RWPE2 (cell line): Measurements from ENCODE around the gene TUBGCP3.
"Not testable (repeated sequence)": the region's sequence is repeated elsewhere in the genome, so short reads cannot be mapped to it uniquely, and the experiment has no call there.

Source experiments
- ATAC-seq: fragments of 200-7000 bp; cut with Tn5 transposase; 3 replicates; pipeline ENCODE4 v1.9.1; 2021; ENCODE audit warnings: low read depth
- DNase-seq: peaks from one replicate; pipeline ENCODE4 v3.0.0-alpha.2; 2020; ENCODE audit warnings: low spot score
- H3K27ac ChIP-seq: fragments of 450-650 bp; 2 replicates; pipeline ENCODE4 v1.5.1; 2017; ENCODE audit warnings: mild to moderate bottlenecking; ENCODE audit not compliant: poor library complexity, severe bottlenecking
- H3K27me3 ChIP-seq: fragments of 250-450 bp; sonication (Bioruptor Pico); 2 replicates; pipeline ENCODE4 v1.5.1; 2021; ENCODE audit warnings: mild to moderate bottlenecking, moderate library complexity; ENCODE audit not compliant: insufficient read depth, poor library complexity, severe bottlenecking
- H3K36me3 ChIP-seq: fragments of 250-450 bp; sonication (Bioruptor Pico); 2 replicates; pipeline ENCODE4 v1.5.1; 2020; ENCODE audit warnings: low read depth, mild to moderate bottlenecking, moderate library complexity
- H3K4me1 ChIP-seq: fragments of 250-450 bp; sonication (Bioruptor Pico); 2 replicates; pipeline ENCODE4 v1.5.1; 2021; ENCODE audit warnings: mild to moderate bottlenecking, moderate library complexity; ENCODE audit not compliant: insufficient read depth, poor library complexity, severe bottlenecking
- H3K4me3 ChIP-seq: fragments of 250-450 bp; sonication (Bioruptor Pico); 2 replicates; pipeline ENCODE4 v1.5.1; 2021; ENCODE audit warnings: mild to moderate bottlenecking, moderate library complexity; ENCODE audit not compliant: severe bottlenecking
- H3K9me3 ChIP-seq: fragments of 250-450 bp; sonication (Bioruptor Pico); 2 replicates; pipeline ENCODE4 v1.5.1; 2021; ENCODE audit warnings: mild to moderate bottlenecking, moderate library complexity; ENCODE audit not compliant: severe bottlenecking
- CTCF ChIP-seq: fragments of 450-650 bp; IDR thresholded peaks from one replicate; pipeline ENCODE4 v1.5.1; 2017; ENCODE audit warnings: mild to moderate bottlenecking, moderate library complexity; ENCODE audit not compliant: poor library complexity, severe bottlenecking

TUBGCP3 gene

GRCh38 chr13:112558696-112559418 lies 29.1 kb downstream of the TUBGCP3 start:
- no peak overlapping the region for H3K4me3 ChIP-seq
- no peaks in the 10 kb centered on the region for H3K4me1 ChIP-seq
- no peaks in the 10 kb centered on the region for H3K9me3 ChIP-seq
- DNase-seq (no peak), ATAC-seq (no peak)
- no peak for TF ChIP-seq CTCF
- H3K27me3 ChIP-seq = no peaks in the 10 kb centered on the region
- peaks cover 64% of the 10 kb centered on the region for H3K36me3 ChIP-seq
- no peak overlapping the region for H3K27ac ChIP-seq

GRCh38 chr13:112556600-112556999 lies 31.4 kb downstream of the TUBGCP3 start:
- Histone ChIP-seq H3K27me3 (no peaks in the 10 kb centered on the region), H3K36me3 (peaks cover 67% of the 10 kb centered on the region), H3K9me3 (no peaks in the 10 kb centered on the region), H3K27ac (no peak overlapping the region), H3K4me1 (no peaks in the 10 kb centered on the region), H3K4me3 (no peak overlapping the region)
- TF ChIP-seq CTCF = no peak
- DNase-seq = no peak
- ATAC-seq = no peak

- Histone ChIP-seq H3K4me1 (no peaks in the 10 kb centered on the region), H3K4me3 (no peak overlapping the region), H3K9me3 (no peaks in the 10 kb centered on the region), H3K27ac (no peak overlapping the region), H3K36me3 (peaks cover 78% of the 10 kb centered on the region), H3K27me3 (no peaks in the 10 kb centered on the region)
- ATAC-seq = no peak
- DNase-seq = no peak
- TF ChIP-seq CTCF = no peak
Measured at GRCh38 chr13:112554214-112554850, 33.6 kb downstream of the TUBGCP3 start.

DNA sequence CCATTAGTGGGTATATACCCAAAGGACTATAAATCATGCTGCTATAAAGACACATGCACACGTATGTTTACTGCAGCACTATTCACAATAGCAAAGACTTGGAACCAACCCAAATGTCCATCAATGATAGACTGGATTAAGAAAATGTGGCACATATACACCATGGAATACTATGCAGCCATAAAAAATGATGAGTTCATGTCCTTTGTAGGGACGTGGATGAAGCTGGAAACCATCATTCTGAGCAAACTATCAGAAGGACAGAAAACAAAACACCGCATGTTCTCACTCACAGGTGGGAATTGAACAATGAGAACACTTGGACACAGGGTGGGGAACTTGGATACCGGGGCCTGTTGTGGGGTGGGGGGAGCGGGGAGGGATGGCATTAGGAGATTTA lies 39.0 kb downstream of the TUBGCP3 start:
- H3K4me3 ChIP-seq, H3K9me3 ChIP-seq, H3K4me1 ChIP-seq, H3K27me3 ChIP-seq, DNase-seq, H3K27ac ChIP-seq, ATAC-seq: not testable (repeated sequence)
- H3K36me3 ChIP-seq = peaks cover 63% of the 10 kb centered on the region

- ATAC-seq = no peak
- Histone ChIP-seq H3K36me3 (peaks cover 61% of the 10 kb centered on the region), H3K9me3 (no peaks in the 10 kb centered on the region), H3K27me3 (no peaks in the 10 kb centered on the region), H3K4me3 (no peak overlapping the region), H3K27ac (no peak overlapping the region), H3K4me1 (no peaks in the 10 kb centered on the region)
- no peak for TF ChIP-seq CTCF
- no peak for DNase-seq
Measured at GRCh38 chr13:112545856-112546255, 42.1 kb downstream of the TUBGCP3 start.
